HuH-7 (cell line): ENCODE results near the gene KRT16.
"Not testable (repeated sequence)": the region's sequence is repeated elsewhere in the genome, so short reads cannot be mapped to it uniquely, and the experiment has no call there.

Experiments used
- DNase-seq: peaks from one replicate; pipeline ENCODE4 v3.0.0; 2011; ENCODE audit warnings: low spot score

KRT16 gene

GRCh38 chr17:41647940-41648410 is 35.4 kb upstream of the KRT16 start:
- peak; percentile 94 for DNase-seq

GRCh38 chr17:41647038-41647813 is 34.7 kb upstream of the KRT16 start:
- peak; percentile 58 for DNase-seq

GRCh38 chr17:41642252-41643156 is 29.9 kb upstream of the KRT16 start:
- no peak for DNase-seq

- DNase-seq: not testable (repeated sequence)
Measured at GRCh38 chr17:41640596-41640995, 28.0 kb upstream of the KRT16 start.

- no peak for DNase-seq
Measured at GRCh38 chr17:41639492-41640473, 27.2 kb upstream of the KRT16 start.

GRCh38 chr17:41638941-41639340 is 26.4 kb upstream of the KRT16 start:
- DNase-seq: no peak

GRCh38 chr17:41638194-41638593 is 25.6 kb upstream of the KRT16 start:
- no peak for DNase-seq

- DNase-seq: no peak
Measured at GRCh38 chr17:41636652-41637051, 24.1 kb upstream of the KRT16 start.

- DNase-seq: no peak
Measured at GRCh38 chr17:41635121-41636097, 22.8 kb upstream of the KRT16 start.

- no peak for DNase-seq
Measured at GRCh38 chr17:41634639-41635038, 22.1 kb upstream of the KRT16 start.

GRCh38 chr17:41633556-41634199 is 21.1 kb upstream of the KRT16 start:
- no peak for DNase-seq

- no peak for DNase-seq
Measured at GRCh38 chr17:41632482-41633105, 20.0 kb upstream of the KRT16 start.

- DNase-seq: no peak
Measured at GRCh38 chr17:41631898-41632285, 19.3 kb upstream of the KRT16 start.

- DNase-seq: no peak
Measured at GRCh38 chr17:41631025-41631897, 18.7 kb upstream of the KRT16 start.

- no peak for DNase-seq
Measured at GRCh38 chr17:41629826-41630670, 17.5 kb upstream of the KRT16 start.

- DNase-seq: no peak
Measured at GRCh38 chr17:41629316-41629715, 16.7 kb upstream of the KRT16 start.

- DNase-seq: not testable (repeated sequence)
Measured at GRCh38 chr17:41628621-41629255, 16.2 kb upstream of the KRT16 start.
